H1 (cell line): ENCODE data around the gene SCN8A. TPM values are rescaled to one million over a fixed set of nuclear protein-coding genes. Genes with fewer than 3 reads are reported as not detected.

Source experiments
- EZH2 ChIP-seq: fragments of 200-600 bp; sonication (generic); IDR thresholded peaks from 2 replicates; pipeline ENCODE4 v1.7.1; 2012; ENCODE audit warnings: low read depth, mild to moderate bottlenecking, moderate library complexity, low read length, inconsistent platforms; ENCODE audit not compliant: severe bottlenecking
- FOSL1 ChIP-seq: IDR thresholded peaks from 2 replicates; pipeline ENCODE4 v1.6.1; 2011; ENCODE audit warnings: mild to moderate bottlenecking, low read depth, low read length, moderate library complexity; ENCODE audit not compliant: insufficient read depth
- polyA plus RNA-seq, 7 experiments: library from polyadenylated mRNA; depleted of rRNA in 3 of 7; stranded (reverse) in 5 of 7; unstranded in 2 of 7; fragments of >200 nt in 5 of 7; fragments of 200-250 nt in 2 of 7; gene quantifications; 1 replicate in 5 of 7; 2 replicates in 1 of 7; 4 replicates in 1 of 7; pipeline versions ENCODE4 v1.2.1 to v1.2.3, GENCODE V29; 2011 to 2013; ENCODE audit warnings: missing spikeins in 2 of 7, mixed read lengths in 2 of 7
- total RNA-seq: library from RNA; stranded (reverse); fragmentation: NEBNext Ultra II Directional; extraction: Animal tissue kit (Norgen Biotek cat#: 25700); gene quantifications from 2 replicates; pipeline ENCODE4 v1.2.1, GENCODE V29; 2021

Gene SCN8A
- total and polyA plus RNA-seq, 2 of the 8 experiments (the other 6 are each of a cell fraction or from before 2014, with no cell fraction given) = 6.3 to 10.7 TPM

GRCh38 chr12:51833448-51834227 is 242.6 kb downstream of the SCN8A start (continued):
- TF ChIP-seq EZH2 (no peak), FOSL1 (no peak)
